ENCODE measurements around the gene CDCA8. TPM values are rescaled to one million over a fixed set of nuclear protein-coding genes. Genes with fewer than 3 reads are reported as not detected.

Gene CDCA8
- 47.0 to 53.1 TPM (median 48.4 TPM) in 5 replicates for total RNA-seq (2022; extraction: Qiagen RNA extraction)

DNA sequence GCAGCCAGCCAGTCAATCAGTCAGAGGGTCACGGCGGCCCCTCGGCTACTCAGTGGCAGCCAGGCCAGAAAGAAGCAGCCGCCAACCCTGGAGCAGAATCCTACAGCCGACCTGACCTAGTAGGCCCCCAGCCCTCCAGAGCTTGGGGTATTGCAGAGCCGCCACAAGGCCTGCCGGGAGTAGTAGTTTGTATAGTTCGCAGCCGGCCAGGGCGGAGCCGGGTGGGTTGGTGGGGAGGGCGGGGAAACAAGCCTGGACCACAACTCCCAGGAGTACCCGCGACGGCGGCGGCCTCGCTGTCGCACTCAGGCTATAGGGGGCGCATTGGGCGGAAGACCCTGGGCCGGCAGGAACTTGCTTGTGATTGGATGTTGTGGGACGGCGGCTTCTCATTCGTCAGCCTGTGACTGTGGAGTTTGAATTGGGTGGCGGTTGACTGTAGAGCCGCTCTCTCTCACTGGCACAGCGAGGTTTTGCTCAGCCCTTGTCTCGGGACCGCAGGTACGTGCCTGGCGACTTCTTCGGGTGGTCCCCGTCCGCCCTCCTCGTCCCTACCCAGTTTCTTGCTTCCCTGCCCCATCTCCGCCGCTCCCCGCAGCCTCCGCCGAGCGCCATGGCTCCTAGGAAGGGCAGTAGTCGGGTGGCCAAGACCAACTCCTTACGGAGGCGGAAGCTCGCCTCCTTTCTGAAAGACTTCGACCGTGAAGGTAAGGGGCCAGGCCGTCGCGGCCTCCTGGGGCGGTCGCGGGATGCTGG, at the start of gene CDCA8:
Gene CDCA8, plus strand, starts transcription at position 439 of the 756 bp plus-strand sequence. Its CDS starts 175 bp downstream, at position 614.

Other genes starting within 250 kb of the CDCA8 start
- gene ZC3H12A, start 217.9 kb upstream of the CDCA8 start, total RNA-seq (2022; extraction: Qiagen RNA extraction), result 35.4 to 54.7 TPM (median 46.9 TPM) in 5 replicates
- gene MEAF6, start 177.8 kb upstream of the CDCA8 start, total RNA-seq (2022; extraction: Qiagen RNA extraction), result 44.8 to 70.2 TPM (median 54.3 TPM) in 5 replicates
- 11.0 to 14.8 TPM (median 13.0 TPM) in 5 replicates for gene SNIP1, start 138.2 kb upstream of the CDCA8 start, total RNA-seq (2022; extraction: Qiagen RNA extraction)
- 0.05 to 0.16 TPM (median 0.05 TPM) in 3 of 5 replicates, not detected in the others for gene DNALI1, start 135.6 kb upstream of the CDCA8 start, total RNA-seq (2022; extraction: Qiagen RNA extraction)
- 49.6 to 67.9 TPM (median 52.4 TPM) in 5 replicates for gene GNL2, start 96.6 kb upstream of the CDCA8 start, total RNA-seq (2022; extraction: Qiagen RNA extraction)
- 0.08 to 0.36 TPM (median 0.13 TPM) in 5 replicates for gene RSPO1, start 57.6 kb upstream of the CDCA8 start, total RNA-seq (2022; extraction: Qiagen RNA extraction)
- 1.0 to 1.5 TPM (median 1.1 TPM) in 5 replicates for gene EPHA10, start 72.6 kb downstream of the CDCA8 start, total RNA-seq (2022; extraction: Qiagen RNA extraction)
- gene MANEAL, start 101.3 kb downstream of the CDCA8 start, total RNA-seq (2022; extraction: Qiagen RNA extraction), result 23.6 to 25.8 TPM (median 25.4 TPM) in 5 replicates
- 33.2 to 68.0 TPM (median 58.3 TPM) in 5 replicates for gene C1orf122, start 115.3 kb downstream of the CDCA8 start, total RNA-seq (2022; extraction: Qiagen RNA extraction)
- gene YRDC, start 115.7 kb downstream of the CDCA8 start, total RNA-seq (2022; extraction: Qiagen RNA extraction), result 12.0 to 18.8 TPM (median 17.6 TPM) in 5 replicates
- 3.9 to 5.9 TPM (median 4.7 TPM) in 5 replicates for gene MTF1, start 167.1 kb downstream of the CDCA8 start, total RNA-seq (2022; extraction: Qiagen RNA extraction)

Measured in A549 treated with Hydrocortisone at 1 μM for 4 hours (cell line).